A549 (cell line): ENCODE results near the gene PRKCZ.

Experiments used
- CHD2 ChIP-seq: fragments of 150-350 bp; IDR thresholded peaks from 2 replicates; pipeline ENCODE4 v1.6.1; 2014; ENCODE audit warnings: low read length; ENCODE audit not compliant: partially characterized antibody
- JUN ChIP-seq, 2 experiments: fragments of >200 bp; sonication (Bioruptor Twin); formaldehyde crosslinking; IDR thresholded peaks; 2 replicates in 1 of 2; 3 replicates in 1 of 2; pipeline ENCODE4 v1.6.1; 2016 to 2017
- KDM1A ChIP-seq: fragments of 200-600 bp; sonication (generic); IDR thresholded peaks from 2 replicates; pipeline ENCODE4 v1.6.1; 2016; ENCODE audit warnings: low read depth, mild to moderate bottlenecking
- POLR2A ChIP-seq: IDR thresholded peaks from 2 replicates; pipeline ENCODE4 v1.6.1; 2012; ENCODE audit warnings: mild to moderate bottlenecking, low read length
- TF ChIP-seq, protein P1 (sequence below): fragments of >200 bp; sonication (Bioruptor Twin); formaldehyde crosslinking; IDR thresholded peaks from 3 replicates; pipeline ENCODE4 v1.5.1; 2016

- TF ChIP-seq POLR2A: no peak
- TF ChIP-seq, protein P1, sequence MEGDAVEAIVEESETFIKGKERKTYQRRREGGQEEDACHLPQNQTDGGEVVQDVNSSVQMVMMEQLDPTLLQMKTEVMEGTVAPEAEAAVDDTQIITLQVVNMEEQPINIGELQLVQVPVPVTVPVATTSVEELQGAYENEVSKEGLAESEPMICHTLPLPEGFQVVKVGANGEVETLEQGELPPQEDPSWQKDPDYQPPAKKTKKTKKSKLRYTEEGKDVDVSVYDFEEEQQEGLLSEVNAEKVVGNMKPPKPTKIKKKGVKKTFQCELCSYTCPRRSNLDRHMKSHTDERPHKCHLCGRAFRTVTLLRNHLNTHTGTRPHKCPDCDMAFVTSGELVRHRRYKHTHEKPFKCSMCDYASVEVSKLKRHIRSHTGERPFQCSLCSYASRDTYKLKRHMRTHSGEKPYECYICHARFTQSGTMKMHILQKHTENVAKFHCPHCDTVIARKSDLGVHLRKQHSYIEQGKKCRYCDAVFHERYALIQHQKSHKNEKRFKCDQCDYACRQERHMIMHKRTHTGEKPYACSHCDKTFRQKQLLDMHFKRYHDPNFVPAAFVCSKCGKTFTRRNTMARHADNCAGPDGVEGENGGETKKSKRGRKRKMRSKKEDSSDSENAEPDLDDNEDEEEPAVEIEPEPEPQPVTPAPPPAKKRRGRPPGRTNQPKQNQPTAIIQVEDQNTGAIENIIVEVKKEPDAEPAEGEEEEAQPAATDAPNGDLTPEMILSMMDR: no peak
- TF ChIP-seq KDM1A: no peak
- TF ChIP-seq JUN (IDR thresholded peaks at IDR 0.05): no peak
- no peak for TF ChIP-seq CHD2
Observed at GRCh38 chr1:2085080-2085479, 34.9 kb downstream of the PRKCZ start.
